SK-N-SH (cell line): ENCODE data around the gene S1PR3. TPM values are rescaled to one million over a fixed set of nuclear protein-coding genes. Genes with fewer than 3 reads are reported as not detected.

Experiments
- CTCF ChIA-PET: fragments of 300-600, 350-600 bp; formaldehyde crosslinking; extraction: SDS; loops from one replicate; lab custom pipeline; 2021; lab: Yijun Ruan, JAX
- POLR2A ChIA-PET: fragments of 350-600 bp; sonication (Branson Sonifier 250); formaldehyde crosslinking; extraction: SDS; loops from one replicate; lab custom pipeline; 2020; ENCODE audit warnings: antibody characterized with exemption, inconsistent platforms; lab: Yijun Ruan, JAX
- DNase-seq: peaks from one replicate; pipeline ENCODE4 v3.0.0; 2012
- H2AFZ ChIP-seq: fragments of 200-600 bp; sonication (generic); 2 replicates; pipeline ENCODE4 v1.8.1; 2016; ENCODE audit warnings: antibody characterized with exemption, mild to moderate bottlenecking, low read depth
- H3F3A ChIP-seq: fragments of 200-600 bp; sonication (generic); replicated peaks from 2 replicates; pipeline ENCODE3; 2016; ENCODE audit warnings: antibody characterized with exemption, mild to moderate bottlenecking; ENCODE audit not compliant: insufficient read depth
- H3K27ac ChIP-seq, 2 experiments: fragments of 200-500 bp in 1 of 2; fragments of 200-600 bp in 1 of 2; sonication (Bioruptor generic) in 1 of 2; sonication (generic), shearing (Covaris generic) in 1 of 2; 2 replicates each; pipeline versions ENCODE4 v1.5.1 to v1.6.1; 2014 to 2016; ENCODE audit warnings: low read depth in 2 of 2, inconsistent platforms in 1 of 2, low read length in 1 of 2, mild to moderate bottlenecking in 1 of 2, mixed read lengths in 1 of 2
- H3K27me3 ChIP-seq: fragments of 200-600 bp; sonication (generic), shearing (Covaris generic); 2 replicates; pipeline ENCODE4 v1.6.1; 2016; ENCODE audit warnings: mixed run types; ENCODE audit not compliant: insufficient read depth
- H3K36me3 ChIP-seq, 2 experiments: fragments of 200-500 bp in 1 of 2; fragments of 200-600 bp in 1 of 2; sonication (Bioruptor generic) in 1 of 2; sonication (generic) in 1 of 2; replicated peaks in 1 of 2; 2 replicates each; pipeline versions ENCODE3 to v1.5.1; 2014 to 2016; ENCODE audit warnings: low read length in 1 of 2, mild to moderate bottlenecking in 1 of 2; ENCODE audit not compliant: insufficient read depth in 2 of 2, control insufficient read depth in 1 of 2
- H3K4me1 ChIP-seq, 2 experiments: fragments of 200-500 bp in 1 of 2; fragments of 200-600 bp in 1 of 2; sonication (Bioruptor generic) in 1 of 2; sonication (generic), shearing (Covaris generic) in 1 of 2; 2 replicates each; pipeline versions ENCODE4 v1.5.1 to v1.6.1; 2014 to 2016; ENCODE audit warnings: low read depth in 1 of 2, low read length in 1 of 2, mixed run types in 1 of 2; ENCODE audit not compliant: insufficient read depth in 2 of 2, control insufficient read depth in 1 of 2
- H3K4me2 ChIP-seq: fragments of 200-600 bp; sonication (generic), shearing (Covaris generic); 2 replicates; pipeline ENCODE4 v1.6.1; 2017; ENCODE audit warnings: mixed run types
- H3K4me3 ChIP-seq, 2 experiments: fragments of 200-500 bp in 1 of 2; fragments of 200-600 bp in 1 of 2; sonication (Bioruptor generic) in 1 of 2; sonication (generic), shearing (Covaris generic) in 1 of 2; 2 replicates each; pipeline versions ENCODE4 v1.5.1 to v1.8.1; 2014 to 2016; ENCODE audit warnings: low read depth in 2 of 2, inconsistent platforms in 1 of 2, low read length in 1 of 2, mild to moderate bottlenecking in 1 of 2, mixed read lengths in 1 of 2, moderate library complexity in 1 of 2
- H3K79me2 ChIP-seq: fragments of 200-600 bp; sonication (generic); 2 replicates; pipeline ENCODE4 v1.8.1; 2017; ENCODE audit warnings: mild to moderate bottlenecking; ENCODE audit not compliant: insufficient read depth
- H3K9ac ChIP-seq: fragments of 200-600 bp; sonication (generic); 2 replicates; pipeline ENCODE4 v1.6.1; 2017; ENCODE audit warnings: mixed run types
- H3K9me2 ChIP-seq: fragments of 200-600 bp; sonication (generic); 2 replicates; pipeline ENCODE4 v1.6.1; 2017; ENCODE audit warnings: mixed run types
- H3K9me3 ChIP-seq: fragments of 200-600 bp; sonication (generic); 2 replicates; pipeline ENCODE4 v1.6.1; 2017; ENCODE audit warnings: mixed run types, mild to moderate bottlenecking, moderate library complexity
- H4K20me1 ChIP-seq: fragments of 200-600 bp; sonication (generic); 2 replicates; pipeline ENCODE4 v1.6.1; 2017; ENCODE audit warnings: mild to moderate bottlenecking, mixed run types; ENCODE audit not compliant: insufficient read depth
- CHD2 ChIP-seq: fragments of 150-350 bp; IDR thresholded peaks from 2 replicates; pipeline ENCODE4 v1.6.1; 2018; ENCODE audit warnings: low read length; ENCODE audit not compliant: partially characterized antibody
- ELF1 ChIP-seq: IDR thresholded peaks from 2 replicates; pipeline ENCODE4 v1.4.0; 2012
- FOXJ3 ChIP-seq: sonication (generic); formaldehyde crosslinking; IDR thresholded peaks from 2 replicates; pipeline ENCODE4 v1.5.1; 2020; ENCODE audit warnings: mild to moderate bottlenecking, missing genetic modification reagents
- MAX ChIP-seq: IDR thresholded peaks from 2 replicates; pipeline ENCODE4 v1.4.0; 2012; ENCODE audit warnings: low read depth
- POLR2AphosphoS5 ChIP-seq: IDR thresholded peaks from 2 replicates; pipeline ENCODE4 v1.6.1; 2012; ENCODE audit warnings: low read depth, low read length
- RAD21 ChIP-seq: IDR thresholded peaks from 2 replicates; pipeline ENCODE4 v1.6.1; 2012; ENCODE audit warnings: mild to moderate bottlenecking, low read length
- RCOR1 ChIP-seq: fragments of 150-350 bp; IDR thresholded peaks from 2 replicates; pipeline ENCODE4 v1.6.1; 2017; ENCODE audit warnings: antibody characterized with exemption, low read length
- RFX5 ChIP-seq: IDR thresholded peaks from 2 replicates; pipeline ENCODE4 v1.6.1; 2012; ENCODE audit warnings: mild to moderate bottlenecking, improper control_type of control experiment, low read length
- RXRA ChIP-seq: IDR thresholded peaks from 2 replicates; pipeline ENCODE4 v1.4.0; 2012; ENCODE audit warnings: low read depth, mild to moderate bottlenecking, borderline replicate concordance
- SIN3A ChIP-seq: IDR thresholded peaks from 2 replicates; pipeline ENCODE4 v1.6.1; 2012; ENCODE audit warnings: low read depth, mild to moderate bottlenecking, low read length, moderate library complexity, borderline replicate concordance
- TEAD4 ChIP-seq: IDR thresholded peaks from 2 replicates; pipeline ENCODE4 v1.4.0; 2012; ENCODE audit warnings: mild to moderate bottlenecking, borderline replicate concordance; ENCODE audit not compliant: insufficient read depth
- WGBS: methylation state at CpG from one replicate; pipeline ENCODE4 v1.1.6; 2017; ENCODE audit warnings: low lambda C conversion rate; 5-methylcytosine and 5-hydroxymethylcytosine counted together
- polyA plus RNA-seq, 3 experiments: library from polyadenylated mRNA; depleted of rRNA; stranded (reverse); fragments of >200 nt; gene quantifications; 2 replicates each; pipeline ENCODE4 v1.2.3, GENCODE V29; 2012
- TF ChIP-seq, protein P1 (sequence below): IDR thresholded peaks from 2 replicates; pipeline ENCODE4; 2012

The S1PR3 gene
- polyA plus RNA-seq, 1 of the 3 experiments (the other 2 are of a cell fraction) = 2.5 TPM

DNA sequence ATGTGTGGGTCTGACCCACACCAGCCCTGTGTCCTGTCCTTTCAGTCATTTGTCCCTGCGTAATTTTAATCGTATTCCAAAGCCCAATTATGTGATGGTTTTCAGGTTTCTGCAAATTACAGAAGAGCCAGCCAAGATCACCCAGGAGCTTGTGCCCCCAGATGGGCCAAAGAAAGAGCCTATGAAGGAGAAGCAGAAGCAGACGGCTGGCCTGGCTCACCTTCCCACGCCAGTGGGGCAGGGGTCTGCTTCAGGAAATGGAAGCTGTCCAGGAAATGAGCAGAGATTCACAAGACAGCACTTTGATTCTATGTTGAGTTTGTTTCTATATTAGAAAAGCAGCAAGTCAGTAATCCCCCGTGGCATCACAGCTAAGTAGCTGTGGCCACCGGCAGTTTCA is 11.7 kb downstream of the S1PR3 start:
- Histone ChIP-seq H3K4me3 (no peak overlapping the region), H3K4me2 (no peak overlapping the region)
- no peak for TF ChIP-seq TEAD4
- no peak for TF ChIP-seq POLR2AphosphoS5
- TF ChIP-seq RFX5 = no peak
- TF ChIP-seq, all 33 proteins: peak for 0
- Histone ChIP-seq H3K9me2 (no peaks in the 10 kb centered on the region), H3K79me2 (no peaks in the 10 kb centered on the region), H3K27me3 (no peaks in the 10 kb centered on the region), H2AFZ (no peak overlapping the region), H3F3A (peaks cover 3% of the 10 kb centered on the region), H3K9me3 (no peaks in the 10 kb centered on the region), H3K9ac (no peak overlapping the region), H3K27ac (no peak overlapping the region), H3K4me1 (peaks cover 26 to 34% of the 10 kb centered on the region in 2 experiments), H4K20me1 (no peaks in the 10 kb centered on the region), H3K36me3 (peaks cover 3 to 13% of the 10 kb centered on the region in 2 experiments)
- ChIA-PET POLR2A (no interaction called here), CTCF (interaction anchor here (0.6 to 1.6 kb wide), 2 partner anchors 202 to 410 kb away, joined by 3 to 5 read pairs; no protein-coding TSS in a partner anchor)
- DNase-seq = no peak
- WGBS = 95% methylated on average over 6 of the region's 6 CpGs

- Histone ChIP-seq H3K9ac (no peak overlapping the region), H3F3A (peaks cover 2% of the 10 kb centered on the region), H3K27me3 (no peaks in the 10 kb centered on the region), H3K4me1 (peaks cover 14 to 18% of the 10 kb centered on the region in 2 experiments), H3K4me3 (no peak overlapping the region), H3K9me2 (no peaks in the 10 kb centered on the region), H3K36me3 (peaks cover 3 to 13% of the 10 kb centered on the region in 2 experiments), H3K4me2 (no peak overlapping the region), H4K20me1 (no peaks in the 10 kb centered on the region), H3K9me3 (no peaks in the 10 kb centered on the region), H2AFZ (no peak overlapping the region), H3K79me2 (no peaks in the 10 kb centered on the region), H3K27ac (no peak overlapping the region)
- no peak for TF ChIP-seq MAX
- no peak for TF ChIP-seq RCOR1
- TF ChIP-seq CHD2 = no peak
- no peak for TF ChIP-seq RAD21
- no peak for TF ChIP-seq RXRA
- TF ChIP-seq, protein P1, sequence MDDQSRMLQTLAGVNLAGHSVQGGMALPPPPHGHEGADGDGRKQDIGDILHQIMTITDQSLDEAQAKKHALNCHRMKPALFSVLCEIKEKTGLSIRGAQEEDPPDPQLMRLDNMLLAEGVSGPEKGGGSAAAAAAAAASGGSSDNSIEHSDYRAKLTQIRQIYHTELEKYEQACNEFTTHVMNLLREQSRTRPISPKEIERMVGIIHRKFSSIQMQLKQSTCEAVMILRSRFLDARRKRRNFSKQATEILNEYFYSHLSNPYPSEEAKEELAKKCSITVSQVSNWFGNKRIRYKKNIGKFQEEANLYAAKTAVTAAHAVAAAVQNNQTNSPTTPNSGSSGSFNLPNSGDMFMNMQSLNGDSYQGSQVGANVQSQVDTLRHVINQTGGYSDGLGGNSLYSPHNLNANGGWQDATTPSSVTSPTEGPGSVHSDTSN = no peak
- TF ChIP-seq SIN3A = no peak
- TF ChIP-seq FOXJ3 (CRISPR knock-in tag) = no peak
- TF ChIP-seq POLR2AphosphoS5 = no peak
- TF ChIP-seq ELF1 = no peak
- ChIA-PET CTCF (interaction anchor here (0.7 to 1.6 kb wide), 2 partner anchors 412 to 429 kb away, joined by 3 to 6 read pairs; no protein-coding TSS in a partner anchor), POLR2A (no interaction called here)
- WGBS = 94% methylated on average over 9 of the region's 9 CpGs
- DNase-seq = no peak
Observed at GRCh38 chr9:89005323-89005722, 14.1 kb downstream of the S1PR3 start.
